Activated CD4-positive, alpha-beta memory T cell treated with anti-CD3 and anti-CD28 coated beads for 36 hours (primary cell): ENCODE results near the gene FBXL19. TPM values are rescaled to one million over a fixed set of nuclear protein-coding genes. Genes with fewer than 3 reads are reported as not detected.
"Not testable (repeated sequence)": the region's sequence is repeated elsewhere in the genome, so short reads cannot be mapped to it uniquely, and the experiment has no call there.

Experiments
- CTCF ChIA-PET: fragments of 350-600 bp; sonication (Branson Sonifier 250); formaldehyde crosslinking; loops from one replicate; lab custom pipeline; 2021; ENCODE audit warnings: antibody characterized with exemption, inconsistent platforms; lab: Charles Lee
- POLR2A ChIA-PET: fragments of 350-600 bp; sonication (Branson Sonifier 250); formaldehyde crosslinking; loops from one replicate; lab custom pipeline; 2021; ENCODE audit warnings: antibody characterized with exemption; lab: Charles Lee
- DNase-seq: peaks from one replicate; pipeline ENCODE4 v3.0.0-alpha.2; 2020
- H3K27ac Mint-ChIP-seq: one replicate; pipeline ENCODE4 v1.8.0; 2021; ENCODE audit warnings: mixed read lengths
- H3K27me3 Mint-ChIP-seq: one replicate; pipeline ENCODE4 v1.8.0; 2021; ENCODE audit warnings: mixed read lengths
- H3K36me3 Mint-ChIP-seq: one replicate; pipeline ENCODE4 v1.8.0; 2021; ENCODE audit warnings: mixed read lengths
- H3K4me1 Mint-ChIP-seq: one replicate; pipeline ENCODE4 v1.8.0; 2021; ENCODE audit warnings: low read depth, mixed read lengths
- H3K4me3 Mint-ChIP-seq: one replicate; pipeline ENCODE4 v1.8.0; 2021; ENCODE audit warnings: mild to moderate bottlenecking, mixed read lengths
- H3K9me3 Mint-ChIP-seq: one replicate; pipeline ENCODE4 v1.8.0; 2021; ENCODE audit warnings: mixed read lengths
- intact Hi-C: fragments of 100-400 bp; cut with micrococcal nuclease; formaldehyde crosslinking; loops from one replicate; pipeline ENCODE4 v1.15.1; 2023
- total RNA-seq, 2 experiments: library from RNA; stranded (reverse); gene quantifications; one replicate each; pipeline ENCODE4 v1.2.3, GENCODE V29; 2021

FBXL19 gene
- total RNA-seq, 2 experiments from 2014 or later, result 21.0 to 22.2 TPM

GRCh38 chr16:30931068-30931650, 7.8 kb downstream of the FBXL19 start:
- POLR2A ChIA-PET, result no interaction called here
- DNase-seq, result no peak
- peaks cover 12% of the 10 kb centered on the region for H3K4me1 Mint-ChIP-seq
- no peak overlapping the region for H3K27ac Mint-ChIP-seq
- H3K36me3 Mint-ChIP-seq, result peaks cover 7% of the 10 kb centered on the region
- H3K4me3 Mint-ChIP-seq, result no peak overlapping the region
- no peaks in the 10 kb centered on the region for H3K27me3 Mint-ChIP-seq
- CTCF ChIA-PET, result interaction anchor here (1.7 kb wide), 1 partner anchor 11 kb away, joined by 6 read pairs; no protein-coding TSS in a partner anchor
- no peaks in the 10 kb centered on the region for H3K9me3 Mint-ChIP-seq
- intact Hi-C loops, result no loop called here

GRCh38 chr16:30934827-30935557, 11.6 kb downstream of the FBXL19 start:
- ChIA-PET CTCF (interaction anchor here (0.6 to 3.9 kb wide), 5 partner anchors 7 to 210 kb away, joined by 3 to 19 read pairs (median 5); partner anchors contain the start of genes ZNF646 and ZNF668), POLR2A (interaction anchor here (0.8 to 1.5 kb wide), 2 partner anchors 13 to 180 kb away, joined by 3 read pairs; no protein-coding TSS in a partner anchor)
- Mint-ChIP-seq H3K4me1 (peaks cover 11% of the 10 kb centered on the region), H3K27me3 (no peaks in the 10 kb centered on the region), H3K27ac (peak overlapping the region; percentile 35), H3K36me3 (peaks cover 8% of the 10 kb centered on the region), H3K9me3 (no peaks in the 10 kb centered on the region), H3K4me3 (no peak overlapping the region)
- intact Hi-C loops, result no loop called here
- DNase-seq, result peak; percentile 74

- no peak overlapping the region for H3K4me3 Mint-ChIP-seq
- no peaks in the 10 kb centered on the region for H3K9me3 Mint-ChIP-seq
- DNase-seq, result no peak
- ChIA-PET POLR2A (no interaction called here), CTCF (interaction anchor here (1.4 kb wide), 1 partner anchor 16 kb away, joined by 3 read pairs; no protein-coding TSS in a partner anchor)
- no peaks in the 10 kb centered on the region for H3K27me3 Mint-ChIP-seq
- H3K4me1 Mint-ChIP-seq, result peaks cover 24% of the 10 kb centered on the region
- no peak overlapping the region for H3K27ac Mint-ChIP-seq
- peaks cover 2% of the 10 kb centered on the region for H3K36me3 Mint-ChIP-seq
- intact Hi-C loops, result no loop called here
Observed at GRCh38 chr16:30937692-30938091, 14.3 kb downstream of the FBXL19 start.

GRCh38 chr16:30939571-30939970, 16.2 kb downstream of the FBXL19 start:
- H3K4me3 Mint-ChIP-seq, DNase-seq, H3K27me3 Mint-ChIP-seq, H3K27ac Mint-ChIP-seq, intact Hi-C loops, H3K9me3 Mint-ChIP-seq: not testable (repeated sequence)
- ChIA-PET POLR2A (interaction anchor here (0.6 kb wide), 1 partner anchor 94 kb away, joined by 3 read pairs; no protein-coding TSS in a partner anchor), CTCF (interaction anchor here (0.8 to 5.1 kb wide), 3 partner anchors 10 to 94 kb away, joined by 4 to 71 read pairs (median 66); no protein-coding TSS in a partner anchor)
- Mint-ChIP-seq H3K36me3 (peaks cover 13% of the 10 kb centered on the region), H3K4me1 (peaks cover 25% of the 10 kb centered on the region)

DNA sequence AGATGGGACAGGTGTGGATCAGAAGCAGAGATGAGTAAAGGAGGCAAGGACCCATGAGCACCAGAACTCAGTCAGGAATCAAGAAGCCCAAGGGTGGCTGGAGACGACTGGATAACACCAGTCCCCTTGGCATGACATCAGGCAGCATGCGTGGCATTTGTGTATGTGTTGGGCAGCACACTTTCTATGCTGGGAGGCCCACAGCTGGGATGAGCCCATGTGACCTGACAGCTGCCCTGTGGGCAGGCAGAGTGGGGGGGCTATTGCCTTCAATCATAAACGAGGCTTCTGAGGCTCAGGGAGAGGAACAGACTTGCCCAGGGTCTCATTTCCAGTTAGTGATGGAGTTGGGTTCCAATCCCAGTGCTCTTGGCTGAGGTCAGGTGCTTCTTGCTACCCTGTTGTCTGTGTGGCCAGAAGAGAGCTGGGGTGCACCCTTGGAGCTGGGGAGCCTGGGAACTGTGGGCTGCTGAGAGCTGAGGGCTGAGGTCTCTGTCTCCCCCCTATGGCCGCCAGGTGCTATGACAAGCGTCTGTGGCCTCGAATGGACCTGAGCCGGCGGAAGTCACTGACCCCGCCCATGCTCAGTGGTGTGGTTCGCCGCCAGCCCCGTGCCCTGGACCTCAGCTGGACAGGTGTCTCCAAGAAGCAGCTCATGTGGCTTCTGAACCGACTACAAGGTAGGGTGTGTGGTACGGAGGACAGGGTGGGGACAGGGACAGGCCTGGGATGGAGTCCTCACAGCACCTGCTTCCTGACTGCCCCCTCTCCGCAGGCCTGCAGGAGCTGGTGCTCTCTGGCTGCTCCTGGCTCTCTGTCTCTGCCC, 18.4 kb downstream of the FBXL19 start:
- peak overlapping the region; percentile 32 for H3K4me3 Mint-ChIP-seq
- intact Hi-C loops, result loop anchor here (2.0 kb wide), 2 partner anchors 19 to 45 kb away; partner anchors contain the start of genes CTF1 and FBXL19
- ChIA-PET CTCF (interaction anchor here (0.7 to 5.1 kb wide), 35 partner anchors 8 to 499 kb away, joined by 3 to 71 read pairs (median 5); partner anchors contain the start of genes BCL7C, ORAI3 and VKORC1), POLR2A (interaction anchor here (0.5 to 1.6 kb wide), 2 partner anchors 63 to 97 kb away, joined by 4 read pairs; no protein-coding TSS in a partner anchor)
- H3K36me3 Mint-ChIP-seq, result peaks cover 14% of the 10 kb centered on the region
- DNase-seq, result peak; percentile 84
- no peaks in the 10 kb centered on the region for H3K9me3 Mint-ChIP-seq
- H3K4me1 Mint-ChIP-seq, result peaks cover 18% of the 10 kb centered on the region
- no peaks in the 10 kb centered on the region for H3K27me3 Mint-ChIP-seq
- peak overlapping the region; percentile 72 for H3K27ac Mint-ChIP-seq

DNA sequence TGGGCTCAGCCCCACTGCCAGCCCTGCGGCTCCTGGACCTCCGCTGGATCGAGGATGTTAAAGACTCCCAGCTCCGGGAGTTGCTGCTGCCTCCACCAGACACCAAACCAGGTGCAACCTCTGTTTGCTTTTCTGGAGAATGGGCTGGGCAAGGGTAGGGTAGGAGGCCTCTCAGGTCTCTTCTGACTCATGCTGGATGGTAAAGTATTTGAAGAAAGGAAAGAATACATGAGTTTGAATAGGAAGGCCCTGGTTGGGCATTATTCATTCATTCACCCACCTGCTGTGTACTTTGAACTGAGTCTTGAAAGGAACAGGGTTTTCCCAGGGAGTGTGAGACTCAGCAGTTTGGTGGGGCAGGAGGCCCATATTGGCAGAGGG, 19.0 kb downstream of the FBXL19 start:
- H3K4me1 Mint-ChIP-seq, result peaks cover 15% of the 10 kb centered on the region
- H3K9me3 Mint-ChIP-seq, result no peaks in the 10 kb centered on the region
- intact Hi-C loops, result loop anchor here (2.0 kb wide), 2 partner anchors 20 to 46 kb away; partner anchors contain the start of genes CTF1 and FBXL19
- ChIA-PET POLR2A (interaction anchor here (1.6 kb wide), 1 partner anchor 98 kb away, joined by 4 read pairs; no protein-coding TSS in a partner anchor), CTCF (interaction anchor here (0.9 to 5.1 kb wide), 29 partner anchors 7 to 200 kb away, joined by 3 to 71 read pairs (median 5); partner anchors contain the start of genes BCL7C, ORAI3 and VKORC1)
- no peaks in the 10 kb centered on the region for H3K27me3 Mint-ChIP-seq
- H3K36me3 Mint-ChIP-seq, result peaks cover 14% of the 10 kb centered on the region
- peak overlapping the region; percentile 72 for H3K27ac Mint-ChIP-seq
- no peak overlapping the region for H3K4me3 Mint-ChIP-seq
- no peak for DNase-seq

- DNase-seq, result no peak
- Mint-ChIP-seq H3K9me3 (no peaks in the 10 kb centered on the region), H3K36me3 (peaks cover 14% of the 10 kb centered on the region), H3K27me3 (no peaks in the 10 kb centered on the region), H3K4me1 (peaks cover 18% of the 10 kb centered on the region), H3K4me3 (no peak overlapping the region), H3K27ac (no peak overlapping the region)
- ChIA-PET POLR2A (no interaction called here), CTCF (interaction anchor here (1.0 to 1.9 kb wide), 3 partner anchors 9 to 100 kb away, joined by 4 to 13 read pairs (median 4); no protein-coding TSS in a partner anchor)
- intact Hi-C loops, result no loop called here
Observed at GRCh38 chr16:30944352-30944751, 21.0 kb downstream of the FBXL19 start.

- H3K27me3 Mint-ChIP-seq, result no peaks in the 10 kb centered on the region
- intact Hi-C loops, result no loop called here
- peaks cover 12% of the 10 kb centered on the region for H3K36me3 Mint-ChIP-seq
- no peak overlapping the region for H3K27ac Mint-ChIP-seq
- POLR2A ChIA-PET, result interaction anchor here (1.6 kb wide), 1 partner anchor 12 kb away, joined by 3 read pairs; no protein-coding TSS in a partner anchor
- CTCF ChIA-PET, result interaction anchor here (1.2 kb wide), 1 partner anchor 102 kb away, joined by 4 read pairs; no protein-coding TSS in a partner anchor
- no peak overlapping the region for H3K4me3 Mint-ChIP-seq
- H3K4me1 Mint-ChIP-seq, result peaks cover 23% of the 10 kb centered on the region
- no peak for DNase-seq
- no peaks in the 10 kb centered on the region for H3K9me3 Mint-ChIP-seq
Observed at GRCh38 chr16:30946671-30947540, 23.5 kb downstream of the FBXL19 start.

DNA sequence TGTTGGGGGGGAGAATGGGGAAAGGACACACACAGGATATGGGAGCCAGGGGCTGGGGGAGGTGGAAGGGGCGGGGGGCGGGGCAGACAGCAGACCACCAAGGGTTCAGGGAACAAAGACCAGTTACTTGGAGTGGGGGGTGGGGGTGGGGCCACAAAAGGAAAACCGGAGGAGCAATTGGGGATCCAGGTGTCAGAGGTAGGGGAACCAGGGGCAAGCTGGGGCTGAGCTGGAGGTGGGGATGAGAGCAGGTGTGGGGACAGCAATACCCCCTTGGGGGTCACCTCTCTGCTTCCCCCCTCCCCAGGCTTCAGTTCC, 24.1 kb downstream of the FBXL19 start:
- no peak overlapping the region for H3K27ac Mint-ChIP-seq
- no peaks in the 10 kb centered on the region for H3K9me3 Mint-ChIP-seq
- CTCF ChIA-PET, result interaction anchor here (1.2 kb wide), 1 partner anchor 102 kb away, joined by 4 read pairs; no protein-coding TSS in a partner anchor
- DNase-seq, result no peak
- peaks cover 17% of the 10 kb centered on the region for H3K4me1 Mint-ChIP-seq
- intact Hi-C loops, result no loop called here
- H3K36me3 Mint-ChIP-seq, result peaks cover 12% of the 10 kb centered on the region
- POLR2A ChIA-PET, result interaction anchor here (1.6 kb wide), 1 partner anchor 13 kb away, joined by 3 read pairs; no protein-coding TSS in a partner anchor
- no peak overlapping the region for H3K4me3 Mint-ChIP-seq
- H3K27me3 Mint-ChIP-seq, result no peaks in the 10 kb centered on the region

DNA sequence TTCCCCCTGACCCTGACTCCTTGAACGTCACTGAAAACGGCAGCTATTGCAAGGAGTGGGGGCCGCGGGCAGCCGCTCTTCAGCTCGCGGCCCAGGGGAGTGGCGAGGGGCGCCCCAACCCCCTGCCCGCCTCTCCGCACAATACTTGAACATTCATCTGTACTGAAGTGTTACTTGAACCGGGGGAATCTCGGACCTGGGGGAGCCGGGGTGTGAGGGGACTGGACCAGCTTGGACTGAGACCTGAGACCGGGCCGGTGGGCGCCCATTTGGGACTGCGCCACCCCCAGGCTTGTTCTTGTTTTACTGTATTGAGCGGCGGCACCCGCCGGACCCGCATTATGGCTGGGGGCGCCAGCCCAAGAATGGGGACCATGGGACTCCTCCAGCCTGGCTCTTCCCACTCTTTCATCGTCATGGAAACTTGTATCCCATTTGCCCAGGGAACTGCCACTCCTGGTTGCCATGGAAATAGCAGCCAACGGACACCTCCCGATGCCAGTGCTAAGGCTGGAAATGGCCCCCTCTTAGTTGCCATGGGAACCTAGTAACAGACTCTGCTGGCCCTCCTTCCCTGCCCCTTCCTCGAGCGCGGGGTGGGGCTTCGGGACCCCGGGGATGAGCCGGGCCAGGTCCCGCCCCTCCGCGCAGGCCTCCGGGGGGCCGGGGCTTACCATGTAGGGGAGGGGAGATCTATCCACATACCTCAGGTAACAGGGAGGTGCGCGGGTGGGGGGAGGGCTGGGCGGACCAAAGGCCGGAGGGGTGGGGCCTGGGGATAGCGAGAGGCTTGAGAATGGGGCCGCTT, 24.7 kb downstream of the FBXL19 start:
- Mint-ChIP-seq H3K9me3 (no peaks in the 10 kb centered on the region), H3K4me1 (peaks cover 13% of the 10 kb centered on the region), H3K4me3 (no peak overlapping the region), H3K27ac (no peak overlapping the region), H3K36me3 (peaks cover 9% of the 10 kb centered on the region), H3K27me3 (no peaks in the 10 kb centered on the region)
- CTCF ChIA-PET, result interaction anchor here (1.2 kb wide), 1 partner anchor 103 kb away, joined by 4 read pairs; no protein-coding TSS in a partner anchor
- intact Hi-C loops, result no loop called here
- DNase-seq, result peak; percentile 24
- POLR2A ChIA-PET, result interaction anchor here (1.6 kb wide), 1 partner anchor 13 kb away, joined by 3 read pairs; no protein-coding TSS in a partner anchor
